GM21717 (cell line): ENCODE data around the gene P2RY8.
"Not testable (repeated sequence)": the region's sequence is repeated elsewhere in the genome, so short reads cannot be mapped to it uniquely, and the experiment has no call there.

Experiments used
- ATAC-seq: cut with Tn5 transposase; IDR thresholded peaks from one replicate; pipeline ENCODE4 v1.9.1; 2021; ENCODE audit warnings: mild to moderate bottlenecking, moderate library complexity; ENCODE audit not compliant: unreplicated experiment

Gene P2RY8

DNA sequence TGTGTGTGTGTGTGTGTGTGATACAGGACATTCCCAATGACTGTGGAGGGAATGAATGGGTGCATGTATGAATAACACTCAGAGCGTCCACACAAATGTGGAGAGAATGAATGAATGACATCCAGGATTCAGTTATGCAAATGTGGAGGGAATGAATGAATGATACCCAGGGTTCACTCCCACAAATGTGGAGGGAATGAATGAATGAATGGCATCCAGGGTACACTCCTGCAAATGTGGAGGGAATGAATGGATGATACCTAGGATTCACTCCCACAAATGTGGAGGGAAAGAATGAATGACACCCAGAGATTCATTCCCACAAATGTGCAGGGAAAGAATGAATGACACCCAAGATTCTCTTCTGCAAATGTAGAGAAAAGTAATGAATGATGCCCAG, 48.2 kb downstream of the P2RY8 start:
- no peak for ATAC-seq

DNA sequence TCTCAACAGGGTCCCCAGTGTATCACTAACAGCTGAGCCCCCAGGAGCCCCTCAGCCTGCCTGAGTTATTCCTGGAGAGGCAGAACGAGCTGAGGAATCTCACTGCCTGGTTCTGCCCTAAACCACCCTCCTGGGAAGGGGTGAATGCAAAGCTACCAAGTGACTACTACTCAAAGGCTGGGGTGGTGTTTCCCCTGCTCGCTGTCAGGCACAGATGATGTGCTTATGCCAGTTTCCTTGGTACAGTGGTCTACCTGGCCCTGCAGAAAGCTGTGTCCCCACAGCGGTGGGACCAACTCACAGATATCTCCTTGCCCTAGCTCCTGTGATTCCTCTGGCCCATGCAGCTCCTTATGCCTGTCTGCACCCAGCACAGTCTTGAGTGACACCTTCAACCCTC, 48.8 kb downstream of the P2RY8 start:
- ATAC-seq: no peak

DNA sequence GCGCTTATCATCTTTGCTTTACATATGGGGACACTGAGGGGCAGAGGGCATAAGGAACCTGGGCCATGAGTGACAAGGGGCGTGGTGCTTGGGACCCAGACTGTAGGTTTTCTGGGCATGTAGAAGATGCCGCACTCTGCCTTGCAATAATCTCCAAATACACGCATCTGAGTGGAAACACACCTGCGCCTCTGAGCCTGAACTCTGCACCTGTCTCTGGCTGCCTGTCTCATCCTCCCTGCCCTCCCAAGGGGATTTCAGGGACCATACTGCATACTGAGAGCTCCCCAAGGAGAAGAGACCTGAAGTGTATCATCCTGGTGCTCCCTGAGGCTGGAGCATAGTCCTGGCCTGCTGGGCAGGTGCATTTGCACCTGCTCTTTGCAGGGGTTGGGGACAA, 49.6 kb downstream of the P2RY8 start:
- no peak for ATAC-seq

DNA sequence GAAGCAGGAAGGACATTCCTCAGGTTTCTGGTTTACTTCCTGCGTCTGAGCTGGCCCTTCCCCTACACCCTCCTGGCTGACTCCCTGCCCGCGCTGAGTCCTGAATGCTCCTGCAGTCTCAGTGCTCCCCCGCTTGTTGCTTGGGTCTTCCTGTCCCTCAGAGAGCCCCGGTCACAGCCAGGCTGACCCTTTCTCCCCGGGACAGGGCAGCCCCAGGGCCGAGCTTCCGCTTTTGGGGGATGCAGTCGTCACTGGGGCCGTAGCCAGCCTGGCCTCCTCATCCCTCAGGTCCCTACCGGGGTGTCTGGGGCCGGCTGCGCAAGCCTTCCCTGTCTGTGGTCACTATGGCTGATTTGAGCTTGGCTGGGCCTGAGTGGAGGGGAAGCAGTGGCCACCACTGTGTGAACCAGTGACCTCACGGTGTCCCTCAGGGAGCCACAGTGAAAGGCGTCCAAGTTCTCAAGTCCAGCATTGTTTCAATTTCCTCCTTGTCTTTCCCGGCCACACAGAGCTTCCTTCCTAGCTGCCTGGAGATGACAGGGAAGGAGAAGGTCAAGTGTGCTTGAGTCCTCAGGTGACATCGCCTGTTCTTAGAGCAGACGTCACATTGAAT, 50.1 kb downstream of the P2RY8 start:
- no peak for ATAC-seq

DNA sequence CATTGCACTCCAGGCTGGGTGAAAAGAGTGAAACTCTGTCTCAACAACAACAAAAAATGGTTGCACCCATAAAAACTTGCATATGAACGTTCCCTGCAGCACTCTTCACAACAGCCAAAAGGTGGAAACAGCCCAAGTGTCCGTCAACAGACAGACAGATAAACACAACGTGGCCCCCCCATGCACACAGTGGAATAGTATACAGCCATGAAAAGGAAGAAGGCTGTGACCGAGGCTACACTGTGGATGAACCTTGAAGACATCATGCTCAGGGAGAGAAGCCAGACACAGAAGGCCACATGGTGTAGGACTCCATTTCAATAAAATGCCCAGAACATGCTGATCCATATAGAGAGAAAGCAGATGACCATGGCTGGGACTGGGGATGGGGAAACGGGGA, 50.8 kb downstream of the P2RY8 start:
- ATAC-seq: no peak

DNA sequence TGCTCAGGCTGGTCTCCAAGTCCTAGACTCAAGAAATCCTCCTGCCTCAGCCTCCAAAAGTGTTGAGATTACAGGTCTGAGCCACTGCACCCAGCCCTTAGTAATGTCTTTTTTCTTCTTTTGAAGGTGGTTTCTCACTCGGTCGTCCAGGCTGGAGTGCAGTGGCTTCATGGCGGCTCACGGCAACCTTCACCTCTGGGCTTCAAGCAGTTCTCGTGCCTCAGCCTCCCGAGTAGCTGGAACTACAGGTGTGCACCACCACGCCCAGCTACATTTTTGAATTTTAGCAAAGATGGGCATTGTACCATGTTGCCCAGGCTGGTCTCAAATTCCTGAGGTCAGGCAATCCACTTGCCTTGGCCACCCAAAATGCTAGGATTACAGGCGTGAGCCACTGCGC, 52.0 kb downstream of the P2RY8 start:
- no peak for ATAC-seq

DNA sequence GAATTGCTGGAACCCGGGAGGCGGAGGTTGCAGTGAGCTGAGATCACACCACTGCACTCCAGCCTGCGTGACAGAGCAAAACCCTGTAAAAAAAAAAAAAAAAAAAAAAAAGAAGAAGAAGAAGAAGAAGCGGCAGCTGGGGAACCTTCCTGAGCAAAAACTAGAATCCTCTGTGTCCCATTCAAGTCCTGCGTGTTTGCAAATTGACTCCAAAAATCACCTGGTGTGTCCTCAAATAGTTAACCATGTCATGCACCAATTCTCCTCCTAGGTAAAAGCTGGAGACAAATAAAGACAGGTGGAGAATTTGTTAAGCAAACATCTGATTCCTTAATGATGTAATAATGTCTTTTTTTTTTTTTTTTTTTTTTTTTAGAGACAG, 52.4 kb downstream of the P2RY8 start:
- no peak for ATAC-seq

DNA sequence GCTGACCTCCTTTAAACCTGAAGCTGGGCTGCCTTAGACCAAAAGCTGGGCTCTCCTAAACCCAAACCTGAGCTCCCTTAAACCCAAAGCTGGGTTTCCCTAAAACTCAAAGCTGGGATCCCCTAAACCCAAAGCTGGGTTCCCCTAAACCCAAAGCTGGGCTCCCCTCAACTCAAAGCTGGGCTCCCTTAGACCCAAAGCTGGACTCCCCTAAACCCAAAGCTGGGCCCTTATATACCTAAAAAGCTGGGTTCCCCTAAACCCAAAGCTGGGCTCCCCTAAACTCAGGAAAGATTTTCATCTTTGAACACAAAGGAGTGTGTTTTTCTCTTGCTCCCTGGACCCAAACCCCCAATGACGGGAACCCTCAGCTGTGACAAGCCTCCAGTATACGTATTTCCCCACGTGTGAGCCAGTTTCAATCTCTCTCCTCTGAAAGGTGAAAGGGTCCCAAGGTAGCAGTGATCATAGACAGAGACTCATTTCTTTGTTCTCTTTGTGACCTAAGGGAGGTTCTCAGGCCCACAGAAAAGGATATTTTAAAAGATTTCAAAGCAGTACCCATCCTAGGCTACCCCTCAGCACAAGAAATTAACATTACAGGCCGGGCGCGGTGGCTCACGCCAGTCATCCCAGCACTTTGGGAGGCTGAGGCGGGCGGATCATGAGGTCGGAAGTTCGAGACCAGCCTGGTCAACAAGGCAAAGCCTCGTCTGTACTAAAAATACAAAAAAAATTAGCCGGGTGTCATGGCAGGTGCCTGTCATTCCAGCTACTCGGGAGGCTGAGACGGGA, 52.9 kb downstream of the P2RY8 start:
- ATAC-seq: peak; percentile 53

DNA sequence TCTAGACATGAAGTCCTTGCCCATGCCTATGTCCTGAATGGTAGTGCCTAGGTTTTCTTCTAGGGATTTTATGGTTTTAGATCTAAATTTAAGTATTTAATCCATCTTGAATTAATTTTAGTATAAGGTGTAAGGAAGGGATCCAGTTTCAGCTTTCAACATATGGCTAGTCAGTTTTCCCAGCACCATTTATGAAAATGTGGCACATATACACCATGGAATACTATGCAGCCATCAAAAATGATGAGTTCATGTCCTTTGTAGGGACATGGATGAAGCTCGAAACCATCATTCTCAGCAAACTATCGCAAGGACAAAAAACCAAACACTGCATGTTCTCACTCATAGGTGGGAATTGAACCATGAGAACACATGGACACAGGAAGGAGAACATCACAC, 54.5 kb downstream of the P2RY8 start:
- not testable (repeated sequence) for ATAC-seq

DNA sequence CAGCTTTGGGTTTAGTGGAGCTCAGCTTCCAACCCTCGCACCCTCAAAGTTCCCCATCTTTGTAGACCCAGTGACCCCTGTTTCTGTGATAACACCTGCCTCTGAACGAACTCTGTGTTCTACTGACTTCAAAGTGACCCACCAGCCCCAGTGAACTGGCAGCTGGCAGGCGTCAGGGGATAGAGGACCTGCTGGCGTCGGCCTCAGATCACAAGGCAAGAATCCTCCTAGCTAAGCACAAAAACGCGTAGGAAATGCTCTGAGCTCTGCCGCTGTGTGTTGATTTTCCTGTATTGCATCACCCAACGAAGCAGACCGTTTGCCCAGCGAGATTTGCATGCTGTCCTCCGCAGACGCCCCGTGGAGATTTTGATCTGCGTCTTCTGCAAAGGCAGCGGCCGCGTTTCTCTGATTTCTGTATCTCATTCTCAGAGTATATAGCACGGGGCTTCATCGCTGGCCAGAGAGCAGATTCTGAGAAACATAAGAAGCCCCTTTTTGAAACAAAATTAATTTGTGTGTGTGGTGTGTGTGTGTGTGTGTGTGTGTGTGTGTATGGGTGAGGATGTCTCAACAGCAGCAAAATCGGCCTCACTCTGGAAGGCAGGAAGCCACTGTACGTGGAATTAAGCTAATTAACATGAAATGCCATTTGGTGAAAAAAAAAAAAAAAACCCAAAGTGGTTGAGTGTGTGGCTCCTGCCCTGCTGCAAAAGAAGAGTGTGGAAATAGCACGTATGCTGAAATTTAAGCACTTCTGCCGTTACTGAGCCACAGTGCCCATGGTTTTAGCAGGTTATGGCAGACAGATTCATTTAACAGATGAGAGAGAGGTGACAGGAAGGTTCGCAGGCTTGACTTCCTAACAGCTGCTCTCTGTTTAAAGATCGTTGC, 55.1 kb downstream of the P2RY8 start:
- peak; percentile 50 for ATAC-seq

DNA sequence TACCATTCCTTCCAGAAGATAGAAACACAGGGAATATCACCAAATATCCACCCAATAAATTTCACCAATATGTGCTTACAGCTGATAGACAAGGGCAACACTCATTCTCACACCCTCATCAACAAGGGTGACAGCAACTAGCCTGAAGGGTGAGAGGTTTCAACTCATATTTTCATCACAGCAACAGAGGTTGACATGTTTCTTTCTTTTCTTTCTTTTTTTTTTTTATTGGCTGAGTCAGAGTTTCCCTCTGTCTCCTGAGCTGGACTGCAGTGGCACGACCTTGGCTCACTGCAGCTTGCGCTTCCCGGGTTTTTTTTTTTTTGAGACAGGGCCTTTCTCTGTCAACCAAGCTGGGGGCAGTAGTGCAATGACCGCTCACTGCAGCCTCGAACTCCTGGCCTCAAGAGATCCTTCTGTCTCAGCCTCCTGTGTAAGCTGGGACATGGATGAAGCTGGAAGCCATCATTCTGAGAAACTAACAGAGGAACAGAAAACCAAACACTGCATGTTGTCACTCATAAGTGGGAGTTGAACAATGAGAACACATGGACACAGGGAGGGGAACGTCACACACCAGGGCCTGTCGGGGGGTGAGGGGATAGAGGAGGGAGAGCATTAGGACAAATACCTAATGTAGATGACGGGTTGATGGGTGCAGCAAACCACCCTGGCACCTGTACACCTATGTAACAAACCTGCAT, 56.8 kb downstream of the P2RY8 start:
- ATAC-seq: no peak

DNA sequence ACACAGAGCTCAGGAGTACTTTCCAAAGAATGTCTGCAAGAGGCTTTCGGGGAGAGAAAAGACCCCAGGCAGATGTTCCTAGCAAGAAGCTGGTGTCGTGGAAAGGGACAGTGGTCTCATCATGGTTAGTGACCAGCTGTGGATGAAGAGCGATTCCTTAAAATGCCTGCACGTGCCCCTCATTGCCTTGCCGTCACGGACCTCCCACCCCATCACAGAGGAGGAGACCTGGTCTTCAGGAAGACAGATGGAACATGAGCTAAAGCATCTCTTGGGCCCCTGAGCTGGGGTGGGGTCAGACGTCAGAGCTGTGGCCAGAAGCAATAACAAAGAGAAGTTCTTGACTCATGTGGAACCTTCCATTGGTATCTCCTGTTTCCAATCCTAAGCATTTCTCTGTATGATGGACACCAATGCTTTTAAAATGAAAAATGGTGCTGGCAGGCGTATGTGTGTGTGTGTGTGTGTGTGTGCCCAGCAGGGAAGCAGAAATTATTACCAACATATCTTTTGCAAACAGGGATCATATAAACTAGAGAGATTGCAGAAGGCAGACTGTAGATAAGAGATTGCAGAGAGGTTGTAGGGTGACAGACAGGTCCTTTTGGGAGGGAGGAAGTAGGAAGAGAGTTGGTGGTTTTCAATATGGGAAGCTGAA, 59.1 kb downstream of the P2RY8 start:
- ATAC-seq: no peak

DNA sequence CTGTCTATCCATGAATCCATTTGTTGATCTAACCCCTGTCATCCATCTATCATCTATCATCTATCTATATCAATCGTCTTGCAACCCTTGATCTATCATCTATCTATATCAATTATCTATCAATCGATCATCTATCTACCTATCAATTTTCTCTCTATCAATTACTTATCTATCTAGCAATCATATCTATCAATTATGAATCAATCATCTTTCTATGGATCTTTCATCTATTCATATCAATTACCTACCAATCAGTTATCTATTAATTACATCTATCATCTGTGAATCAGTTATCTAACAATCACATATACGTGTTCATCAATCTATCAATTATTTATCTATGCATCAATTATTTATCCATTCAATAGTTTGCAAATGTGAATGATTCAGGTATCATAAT, 59.8 kb downstream of the P2RY8 start:
- no peak for ATAC-seq

DNA sequence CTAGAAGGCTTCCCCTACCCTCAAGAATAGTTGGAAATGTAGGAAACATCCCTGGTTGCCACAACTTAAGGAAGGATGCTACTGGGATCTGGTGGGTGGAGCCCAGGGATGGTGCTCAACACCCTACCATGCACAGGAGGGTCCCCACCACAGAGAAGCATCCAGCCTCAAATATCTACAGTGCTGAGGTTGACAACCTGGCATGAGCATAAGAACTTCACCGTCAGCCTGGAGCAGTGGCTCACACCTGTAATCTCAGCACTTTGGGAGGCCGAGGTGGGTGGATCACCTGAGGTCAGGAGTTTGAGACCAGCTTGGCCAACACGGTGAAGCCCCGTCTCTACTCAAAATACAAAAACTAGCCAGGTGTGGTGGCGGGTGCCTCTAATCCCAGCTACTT, 60.3 kb downstream of the P2RY8 start:
- no peak for ATAC-seq

DNA sequence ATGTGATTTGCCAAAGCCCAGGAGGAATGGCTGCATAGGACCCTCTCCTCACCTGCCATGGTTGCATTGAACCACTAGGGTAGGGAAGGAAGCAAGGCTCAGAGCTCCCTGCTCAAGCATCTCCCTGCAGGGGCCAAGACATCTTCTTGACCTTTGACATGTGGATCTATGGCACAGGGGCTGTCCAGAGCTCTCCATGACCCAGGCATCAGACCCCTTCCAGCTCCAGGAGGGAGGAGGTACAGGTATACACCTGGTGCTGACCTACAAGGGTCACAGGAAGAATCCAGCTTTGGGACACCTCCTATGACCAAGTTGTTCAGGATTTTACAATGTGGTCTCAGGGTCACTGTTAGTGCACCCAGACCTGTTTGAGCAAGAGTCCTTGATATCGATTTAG, 61.1 kb downstream of the P2RY8 start:
- ATAC-seq: no peak

DNA sequence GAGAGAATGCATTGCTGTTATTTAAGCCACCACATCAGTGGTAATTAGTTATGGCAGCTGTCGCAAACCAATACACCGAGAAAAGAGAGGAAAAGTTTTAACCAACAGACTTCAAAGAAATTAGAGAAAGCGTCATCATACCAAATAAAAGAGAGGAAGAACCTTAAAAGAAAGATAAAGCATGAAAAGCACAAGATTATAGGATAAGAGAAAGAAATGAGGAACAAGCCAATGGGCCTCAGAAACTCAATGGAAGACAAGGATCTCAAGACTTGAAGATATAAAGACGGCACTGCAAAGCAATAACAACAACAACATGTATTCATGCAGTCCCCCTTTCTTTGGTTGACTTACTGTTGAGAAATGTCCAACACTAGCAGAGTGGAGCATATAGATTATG, 61.5 kb downstream of the P2RY8 start:
- no peak for ATAC-seq

DNA sequence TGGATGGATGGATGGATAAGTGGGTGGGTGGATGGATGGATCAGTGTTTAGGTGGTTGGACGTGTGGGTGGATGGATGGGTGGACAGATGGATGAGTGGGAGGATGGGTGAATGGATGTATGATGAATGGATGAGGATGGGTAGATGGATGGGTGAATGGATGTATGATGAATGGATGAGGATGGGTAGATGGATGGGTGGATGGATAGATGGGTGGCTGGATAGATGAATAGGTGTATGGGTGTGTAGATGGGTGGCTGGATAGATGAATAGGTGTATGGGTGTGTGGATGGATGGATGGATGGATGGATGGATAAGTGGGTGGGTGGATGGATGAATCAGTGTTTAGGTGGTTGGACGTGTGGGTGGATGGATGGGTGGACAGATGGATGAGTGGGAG, 62.4 kb downstream of the P2RY8 start:
- not testable (repeated sequence) for ATAC-seq

DNA sequence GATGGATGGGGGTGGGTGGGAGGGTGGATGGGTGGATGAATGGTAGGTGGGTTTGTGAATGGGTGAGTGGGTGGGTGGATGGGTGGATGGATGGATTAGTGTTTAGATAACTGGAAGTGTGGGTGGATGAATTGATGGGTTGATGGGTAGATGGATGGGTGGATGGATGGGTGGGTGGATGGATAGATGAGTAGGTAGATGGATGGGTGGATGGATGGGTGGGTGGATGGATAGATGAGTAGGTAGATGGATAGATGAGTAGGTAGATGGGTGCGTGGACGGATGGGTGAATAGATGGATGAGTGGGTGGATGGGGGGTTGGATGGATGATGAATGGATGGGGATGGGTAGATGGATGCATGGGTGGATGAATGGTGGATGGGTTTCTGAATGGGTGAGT, 64.0 kb downstream of the P2RY8 start:
- ATAC-seq: no peak

DNA sequence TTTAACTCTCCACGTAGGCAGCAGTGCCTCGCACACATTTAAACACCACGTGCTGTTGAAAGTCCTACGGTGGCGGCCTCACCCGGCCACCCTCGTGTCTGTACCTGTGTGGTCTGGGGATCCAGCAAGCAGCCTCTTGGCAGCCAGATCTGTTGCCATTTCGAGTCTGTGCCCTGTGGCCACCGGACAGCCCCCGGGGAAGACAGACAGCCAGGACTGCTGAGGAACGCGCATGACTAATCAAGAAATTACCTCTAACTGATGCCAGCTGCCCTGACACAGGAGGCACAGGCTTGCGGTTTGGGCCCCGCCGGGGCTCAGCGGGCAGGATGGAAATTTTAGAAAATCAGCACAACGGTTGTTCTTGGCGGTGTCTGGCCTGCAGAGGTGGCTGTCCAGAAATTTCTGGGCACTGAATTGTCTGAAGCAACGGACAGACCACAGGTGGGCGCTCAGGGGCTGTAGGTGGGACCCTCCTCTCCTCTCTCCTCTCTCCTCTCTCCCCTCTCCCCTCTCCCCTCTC, 68.7 kb downstream of the P2RY8 start:
- peak; percentile 32 for ATAC-seq

DNA sequence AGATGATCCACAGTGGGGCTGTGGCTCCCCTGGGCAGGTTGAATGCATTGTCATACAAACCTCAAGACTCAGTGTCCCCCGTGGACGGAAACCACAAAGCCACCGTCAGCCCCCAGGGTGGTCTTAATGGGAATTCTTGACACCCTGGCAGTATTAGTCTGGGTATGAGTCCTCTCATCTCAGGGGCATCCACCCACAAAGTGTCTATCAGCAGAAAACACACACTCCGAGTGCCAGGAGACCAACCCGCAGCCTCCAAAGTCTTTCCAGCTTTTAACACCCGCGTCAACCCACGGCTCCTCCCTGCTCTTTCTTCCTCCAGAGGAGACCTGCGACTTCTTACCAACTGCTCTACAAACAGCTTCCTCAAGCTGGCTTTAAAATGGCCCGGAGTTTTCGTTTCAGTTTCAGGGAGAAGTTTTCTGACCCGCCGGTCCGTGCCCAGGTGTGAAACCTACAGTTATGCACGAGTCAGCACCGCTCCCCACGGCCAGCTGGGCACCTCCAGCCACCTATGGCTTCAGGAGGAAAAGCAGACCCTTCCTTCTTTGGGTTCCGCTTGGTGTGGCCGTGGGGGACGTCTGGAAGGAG, 69.9 kb downstream of the P2RY8 start:
- peak; percentile 40 for ATAC-seq
